ENCODE data around the gene MCM8.

MCM8 gene

DNA sequence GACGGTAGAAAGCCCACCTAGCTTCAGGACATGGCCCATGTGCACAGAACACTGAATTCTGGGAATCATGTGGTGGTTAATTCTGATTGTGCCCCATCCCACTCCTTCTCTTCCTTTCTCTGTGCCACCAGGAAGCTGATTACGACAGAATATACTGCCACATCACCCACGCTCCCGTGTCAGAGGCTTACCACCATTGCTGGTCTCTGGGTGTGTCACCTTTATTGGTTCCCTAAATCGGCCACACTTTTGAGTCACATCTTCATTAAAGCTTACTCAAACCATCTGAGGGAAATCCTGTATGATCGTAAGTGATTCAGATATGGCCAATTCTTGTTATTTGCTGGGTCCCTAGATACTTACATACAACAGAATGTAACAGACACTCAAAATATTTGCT, 3.2 kb upstream of the MCM8 start:
- peak in 2 of 5 experiments; percentile 19 to 51 for DNase-seq

DNA sequence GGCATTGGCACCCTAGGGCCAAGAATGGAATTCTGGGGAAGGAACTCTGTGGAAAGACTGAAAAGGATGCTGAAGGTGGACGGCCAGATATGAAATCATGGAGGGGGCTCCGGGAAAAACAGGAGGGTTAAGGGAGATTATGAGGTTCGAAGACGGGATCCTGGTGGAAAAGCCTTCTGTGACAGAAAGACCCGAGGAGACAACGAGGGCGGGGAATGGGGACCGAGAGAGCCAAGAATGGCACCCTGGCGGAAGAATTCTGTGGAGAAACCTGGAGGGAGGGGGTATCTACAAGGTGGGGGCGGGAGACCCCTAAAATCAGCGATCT, 545 bp upstream of the MCM8 start:
- no peak for DNase-seq

DNA sequence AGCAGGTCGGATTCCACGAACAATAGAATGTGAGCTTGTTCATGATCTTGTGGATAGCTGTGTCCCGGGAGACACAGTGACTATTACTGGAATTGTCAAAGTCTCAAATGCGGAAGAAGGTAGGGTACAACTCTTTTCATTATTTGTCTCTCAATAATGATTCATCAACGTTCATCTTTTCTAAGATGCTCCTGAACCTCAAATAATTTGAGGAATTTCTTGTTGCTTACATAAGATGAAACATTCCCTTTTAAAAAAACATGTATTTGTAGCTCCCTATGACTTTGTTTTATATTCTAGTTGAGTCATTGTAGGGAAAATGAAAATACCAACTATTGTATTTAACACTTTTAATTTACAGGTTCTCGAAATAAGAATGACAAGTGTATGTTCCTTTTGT, 17.0 kb downstream of the MCM8 start:
- no peak for DNase-seq

DNA sequence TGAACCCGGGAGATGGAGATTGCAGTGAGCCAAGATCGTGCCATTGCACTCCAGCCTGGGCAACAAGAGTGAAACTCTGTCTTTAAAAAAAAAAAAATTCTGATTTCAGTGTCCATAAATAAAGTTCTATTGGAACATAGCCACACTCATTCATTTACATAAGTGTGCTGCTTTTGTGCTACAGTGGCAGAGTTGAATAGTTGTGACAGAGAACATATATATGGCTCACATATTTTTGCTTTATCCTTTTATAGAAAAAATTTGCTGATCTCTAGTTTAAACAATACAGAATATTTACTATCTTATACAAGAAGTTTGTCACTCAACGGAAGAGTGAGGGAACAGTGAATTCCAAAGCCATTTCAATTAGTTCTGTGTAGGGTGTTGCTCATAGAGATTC, 18.0 kb downstream of the MCM8 start:
- no peak for DNase-seq

DNA sequence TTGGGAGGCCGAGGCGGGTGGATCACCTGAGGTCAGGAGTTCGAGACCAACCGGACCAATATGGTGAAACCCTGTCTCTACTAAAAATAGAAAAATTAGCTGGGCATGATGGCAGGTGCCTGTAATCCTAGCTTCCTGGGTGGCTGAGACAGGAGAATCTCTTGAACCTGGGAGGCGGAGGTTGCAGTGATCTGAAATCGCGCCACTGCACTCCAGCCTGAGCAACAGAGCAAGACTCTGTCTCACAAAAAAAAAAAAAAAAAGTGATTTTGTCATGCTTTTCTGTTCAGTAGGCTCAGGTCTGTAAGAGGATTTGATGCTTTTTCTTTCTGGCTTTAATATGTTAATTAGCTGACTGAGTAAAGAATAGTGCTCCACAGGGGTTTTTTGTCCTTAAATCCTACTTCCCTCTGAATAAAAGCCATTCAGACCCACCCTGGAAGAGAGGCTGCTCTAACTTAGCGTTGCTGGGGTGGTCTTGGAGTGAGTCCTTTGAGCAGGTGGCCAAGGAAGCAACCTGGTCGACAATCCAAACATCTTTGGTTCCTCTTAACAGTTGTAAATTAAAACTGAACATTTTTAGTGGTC, 19.0 kb downstream of the MCM8 start:
- no peak for DNase-seq

DNA sequence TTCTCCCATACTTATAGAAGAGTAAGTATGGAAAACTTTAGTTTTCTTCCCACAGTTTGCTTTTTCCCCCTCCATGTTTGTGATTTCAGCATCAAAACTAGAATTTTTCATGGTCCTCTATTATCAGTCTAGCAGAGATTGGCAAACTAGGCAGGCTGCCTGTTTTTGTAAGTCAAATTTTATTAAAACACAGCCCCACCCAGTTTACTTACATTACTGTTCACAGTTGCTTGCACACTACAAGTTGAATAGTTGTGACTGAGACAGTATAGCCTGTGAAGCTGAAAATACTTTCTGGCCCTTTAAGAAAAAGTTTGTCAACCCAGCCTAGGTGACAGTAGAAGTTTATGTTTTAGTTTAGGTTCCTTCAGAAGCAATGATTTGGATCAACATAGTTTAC, 19.5 kb downstream of the MCM8 start:
- no peak for DNase-seq

DNA sequence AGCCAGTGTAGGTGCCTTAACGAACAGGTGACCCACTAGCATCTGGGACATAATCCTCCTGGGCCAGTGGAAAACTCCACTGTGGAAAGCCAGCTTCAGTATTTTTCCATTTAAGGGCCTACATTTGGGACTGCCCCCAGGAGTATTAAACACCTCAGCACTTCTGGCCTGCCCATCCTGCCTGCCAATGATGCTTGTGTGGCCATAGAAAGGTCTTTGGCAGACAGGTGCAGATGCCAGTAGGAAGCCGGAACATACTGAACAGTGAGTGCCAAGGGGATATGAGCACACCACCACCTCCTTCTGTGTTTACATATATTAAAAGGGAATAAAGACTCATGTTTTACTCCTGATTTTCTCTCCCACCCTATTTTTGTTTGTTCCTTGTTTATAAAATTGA, 19.9 kb downstream of the MCM8 start:
- no peak for DNase-seq

DNA sequence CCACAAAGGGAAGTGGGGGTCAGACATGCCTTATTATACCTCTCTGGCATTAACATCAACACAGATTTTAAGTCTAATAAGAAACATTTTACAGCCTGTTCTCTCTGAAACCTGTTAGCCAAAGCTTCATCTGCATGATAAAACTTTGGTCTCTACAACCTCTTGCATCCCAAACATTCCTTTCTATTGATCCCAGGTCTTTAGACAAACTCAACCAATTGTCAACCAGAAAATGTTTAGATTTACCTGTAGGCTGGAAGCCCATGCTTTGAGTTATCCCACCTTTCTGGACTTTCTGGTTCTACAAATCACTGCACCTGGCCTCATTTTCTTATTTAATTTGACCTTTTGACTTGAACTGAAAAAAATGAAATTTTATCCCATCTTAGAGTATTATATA, 20.8 kb downstream of the MCM8 start:
- DNase-seq, result no peak

DNA sequence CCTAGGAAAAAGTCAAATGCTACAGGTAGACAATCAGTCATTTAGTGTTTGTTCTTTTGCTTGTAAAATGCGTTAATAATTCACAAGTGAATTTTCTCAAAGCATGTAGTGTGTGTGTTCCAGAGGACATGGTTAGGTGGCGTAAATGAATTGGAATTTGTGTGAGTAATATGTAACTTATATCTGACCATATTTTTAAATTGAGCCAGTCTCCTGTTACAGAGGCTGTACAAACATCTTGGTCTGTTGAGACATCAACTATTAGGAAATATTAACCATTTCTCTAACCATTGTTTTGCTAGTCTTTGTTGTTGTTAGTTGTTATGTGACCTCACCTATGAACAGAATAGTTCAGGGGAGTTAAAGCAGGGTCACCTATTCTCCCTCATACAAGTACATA, 22.7 kb downstream of the MCM8 start:
- DNase-seq, result no peak

DNA sequence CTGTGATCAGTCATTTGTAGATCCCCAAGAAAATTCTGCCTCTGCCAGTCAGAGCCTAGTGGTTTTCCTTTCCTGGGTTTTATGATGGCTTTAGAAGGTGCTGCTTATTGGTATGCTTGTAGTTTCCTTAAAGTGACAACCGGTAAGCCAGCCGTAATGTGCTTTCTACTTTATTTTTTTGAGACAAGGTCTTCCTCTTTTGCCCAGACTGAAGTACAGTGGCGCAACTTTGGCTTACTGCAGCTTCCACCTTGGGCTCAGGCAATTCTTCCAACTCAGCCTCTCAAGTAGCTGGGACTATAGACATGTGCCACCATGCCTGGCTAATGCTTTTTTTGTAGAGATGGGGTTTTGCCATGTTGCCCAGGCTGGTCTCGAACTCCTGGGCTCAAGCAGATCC, 23.5 kb downstream of the MCM8 start:
- no peak for DNase-seq

DNA sequence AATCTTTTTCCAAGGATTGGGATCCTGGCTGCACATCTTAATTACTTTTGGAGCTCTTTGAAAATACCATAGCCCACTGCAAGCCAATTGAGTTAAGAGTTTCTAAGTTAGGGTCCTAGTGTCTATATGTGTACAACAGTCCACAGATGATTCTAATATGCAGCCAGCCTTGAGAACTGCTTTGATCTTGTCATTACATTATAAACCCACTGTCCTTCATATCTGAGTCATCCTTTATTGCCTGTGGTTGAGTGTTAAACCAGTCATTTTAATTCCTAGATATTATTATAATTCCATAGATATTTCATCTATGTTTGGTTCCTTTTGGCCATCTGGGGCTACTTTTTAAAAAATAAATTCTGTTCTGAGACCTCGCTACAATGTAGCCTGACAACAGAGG, 24.1 kb downstream of the MCM8 start:
- no peak for DNase-seq

DNA sequence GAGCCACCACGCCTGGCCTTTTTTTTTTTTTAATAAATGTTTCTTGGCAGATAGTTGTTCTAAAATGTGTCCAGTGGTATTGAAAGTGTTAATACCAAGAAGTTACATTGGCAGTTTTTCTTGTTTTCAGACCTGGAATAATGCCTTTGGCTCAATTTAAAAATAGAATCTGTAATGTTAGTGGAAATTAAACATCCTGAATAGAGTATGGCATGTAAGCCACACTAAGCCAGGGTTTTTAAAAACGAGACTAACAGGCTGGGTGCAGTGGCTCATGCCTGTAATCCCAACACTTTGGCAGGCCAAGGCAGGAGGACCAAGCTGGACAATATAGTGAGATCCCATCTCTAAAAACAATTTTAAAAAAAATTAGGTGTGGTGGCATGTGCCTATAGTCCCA, 25.3 kb downstream of the MCM8 start:
- DNase-seq, result no peak

DNA sequence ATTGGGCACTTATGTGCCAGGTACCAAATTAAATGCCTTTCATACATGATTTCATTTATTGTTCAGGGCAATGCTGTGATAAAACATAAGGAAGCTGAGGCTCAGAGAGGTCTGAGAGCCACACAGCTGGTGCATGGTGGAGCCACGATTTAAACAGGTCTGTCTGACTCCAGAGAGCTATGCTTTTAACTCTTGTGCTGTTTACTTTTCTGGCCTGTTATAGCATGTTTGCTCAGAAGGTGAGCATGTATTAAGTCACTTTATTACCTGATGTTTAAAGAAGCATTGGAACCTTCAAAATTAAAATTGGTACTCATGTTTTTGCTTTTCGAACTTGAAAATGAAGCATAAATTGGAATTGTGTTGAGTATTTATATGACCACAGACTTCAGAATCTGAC, 26.8 kb downstream of the MCM8 start:
- no peak for DNase-seq

DNA sequence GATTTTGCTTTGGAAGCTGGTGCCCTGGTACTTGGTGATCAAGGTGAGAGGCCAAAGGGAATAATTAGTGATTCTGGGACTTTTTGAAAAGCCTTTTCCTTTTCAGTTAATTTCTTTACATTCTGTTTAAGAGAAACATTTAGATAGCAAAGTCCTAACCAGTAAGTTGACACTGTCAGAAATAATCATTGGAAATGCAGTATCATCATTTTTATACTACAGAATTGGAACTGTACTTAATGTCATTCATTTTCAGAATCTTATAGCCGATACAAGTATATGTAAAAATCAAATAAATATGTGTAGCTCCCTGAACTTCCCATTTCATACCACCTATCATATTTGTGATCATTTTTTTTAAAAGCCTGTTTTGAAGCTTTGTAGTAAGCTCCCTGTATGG, 27.5 kb downstream of the MCM8 start:
- no peak for DNase-seq

DNA sequence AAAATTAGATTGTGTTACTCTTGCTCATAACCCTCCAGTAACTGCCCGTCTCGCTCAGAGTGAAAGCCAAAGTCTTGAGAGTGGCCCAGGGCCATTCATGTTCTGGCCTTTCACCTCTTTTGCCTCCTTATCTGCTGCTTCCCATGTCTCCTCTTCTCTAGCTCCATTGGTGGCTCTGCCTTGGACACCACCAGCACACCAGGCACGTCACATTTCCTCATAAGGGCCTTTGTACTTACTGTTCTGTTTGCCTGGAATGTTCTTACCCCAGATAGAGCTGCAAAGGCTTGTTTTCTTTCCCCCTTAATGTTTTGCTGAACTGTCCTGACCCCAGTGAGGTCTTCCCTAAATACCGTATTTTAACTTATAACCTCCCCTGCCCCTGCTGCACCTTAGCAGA, 29.3 kb downstream of the MCM8 start:
- no peak for DNase-seq

DNA sequence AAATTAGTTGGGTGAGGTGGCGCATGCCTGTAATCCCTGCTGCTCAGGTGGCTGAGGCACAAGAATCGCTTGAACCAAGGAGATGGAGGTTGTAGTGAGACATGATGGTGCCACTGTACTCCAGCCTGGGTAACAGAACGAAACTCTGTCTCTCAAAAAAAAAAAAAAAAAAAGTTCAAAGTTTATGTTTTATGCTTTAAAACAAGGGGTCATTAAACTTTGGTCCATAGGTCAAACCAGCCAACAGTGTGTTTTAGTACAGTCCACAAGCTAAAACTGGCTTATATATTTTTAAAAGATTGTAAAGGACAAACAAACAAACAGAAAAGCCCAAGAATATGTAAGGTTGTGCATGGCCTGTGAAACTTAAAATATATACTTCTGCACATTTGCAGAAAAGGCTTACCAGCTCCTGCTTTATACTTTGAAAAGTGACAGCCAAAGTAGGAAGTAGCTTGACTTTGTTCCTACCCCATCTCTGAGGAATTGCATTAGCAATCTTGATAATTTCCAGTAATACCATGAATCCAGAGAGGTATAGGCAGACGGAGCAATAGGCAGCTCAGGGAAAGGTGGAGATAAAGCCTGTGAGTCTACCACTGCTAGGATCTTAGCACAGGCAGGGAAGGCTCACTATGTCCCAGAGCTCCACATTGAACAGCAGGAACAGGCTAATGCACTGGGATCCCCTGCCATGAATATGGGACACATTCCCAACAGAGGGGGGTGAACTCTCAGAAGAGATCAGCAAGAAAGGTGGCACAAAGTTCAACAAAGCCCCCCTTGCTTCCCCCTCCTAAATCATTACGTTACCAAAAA, 30.5 kb downstream of the MCM8 start:
- DNase-seq, result no peak

DNA sequence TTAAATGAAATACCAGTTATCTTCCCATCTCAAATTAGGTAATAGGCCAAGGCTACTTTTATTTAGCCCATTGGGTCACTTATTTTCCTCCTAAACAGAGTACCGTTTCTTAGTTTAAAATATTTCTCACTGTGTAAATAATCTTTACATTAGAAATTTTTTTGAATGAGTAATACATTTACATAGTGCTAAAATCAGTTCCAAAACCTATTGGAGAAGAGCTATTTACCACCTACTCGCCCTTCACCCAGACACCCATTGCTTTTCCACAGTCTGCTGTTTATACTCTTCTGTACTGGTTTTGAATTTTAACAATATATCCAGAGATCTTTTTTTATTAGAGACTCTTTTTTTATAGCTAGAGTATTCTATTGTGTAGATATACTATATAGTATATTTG, 36.9 kb downstream of the MCM8 start:
- DNase-seq, result no peak

DNA sequence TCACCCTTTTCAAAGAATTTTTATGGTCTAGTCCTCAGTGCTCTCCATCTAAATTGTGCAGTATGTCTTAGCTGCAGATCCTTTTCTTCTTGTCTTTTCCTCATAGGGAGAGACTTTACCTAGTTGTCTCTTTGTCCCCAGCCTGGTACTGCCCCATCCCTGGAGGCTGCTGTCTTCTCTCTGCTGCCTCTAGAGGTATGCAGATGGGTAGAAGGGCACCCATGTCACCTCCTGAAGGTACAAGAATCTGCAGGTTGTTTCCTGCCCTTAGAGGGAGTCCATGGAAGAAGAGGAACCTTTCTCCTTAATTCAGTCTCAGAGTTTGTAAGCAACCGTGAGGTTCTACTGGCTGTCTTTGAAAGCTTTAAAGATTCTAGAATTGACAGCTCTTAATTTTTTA, 39.1 kb downstream of the MCM8 start:
- DNase-seq, result no peak

DNA sequence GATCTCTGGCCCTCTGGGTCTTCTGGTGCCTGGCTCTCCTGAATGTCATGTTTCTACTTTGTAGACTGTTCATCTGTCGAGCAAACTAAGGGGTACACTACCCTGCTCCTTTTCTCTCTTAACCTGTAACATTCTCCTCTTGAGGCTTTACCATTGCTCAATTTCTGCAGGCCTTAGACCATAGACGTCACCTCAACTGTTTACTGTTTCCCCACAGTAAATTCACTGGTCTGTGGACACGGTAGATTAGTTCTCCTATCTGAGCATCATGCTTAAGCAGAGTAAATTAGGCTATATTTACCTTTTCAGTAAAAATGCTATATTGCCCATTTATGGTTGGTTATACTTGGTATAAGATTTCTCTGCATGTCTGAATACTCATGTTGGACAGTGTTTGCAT, 40.5 kb downstream of the MCM8 start:
- no peak for DNase-seq

DNA sequence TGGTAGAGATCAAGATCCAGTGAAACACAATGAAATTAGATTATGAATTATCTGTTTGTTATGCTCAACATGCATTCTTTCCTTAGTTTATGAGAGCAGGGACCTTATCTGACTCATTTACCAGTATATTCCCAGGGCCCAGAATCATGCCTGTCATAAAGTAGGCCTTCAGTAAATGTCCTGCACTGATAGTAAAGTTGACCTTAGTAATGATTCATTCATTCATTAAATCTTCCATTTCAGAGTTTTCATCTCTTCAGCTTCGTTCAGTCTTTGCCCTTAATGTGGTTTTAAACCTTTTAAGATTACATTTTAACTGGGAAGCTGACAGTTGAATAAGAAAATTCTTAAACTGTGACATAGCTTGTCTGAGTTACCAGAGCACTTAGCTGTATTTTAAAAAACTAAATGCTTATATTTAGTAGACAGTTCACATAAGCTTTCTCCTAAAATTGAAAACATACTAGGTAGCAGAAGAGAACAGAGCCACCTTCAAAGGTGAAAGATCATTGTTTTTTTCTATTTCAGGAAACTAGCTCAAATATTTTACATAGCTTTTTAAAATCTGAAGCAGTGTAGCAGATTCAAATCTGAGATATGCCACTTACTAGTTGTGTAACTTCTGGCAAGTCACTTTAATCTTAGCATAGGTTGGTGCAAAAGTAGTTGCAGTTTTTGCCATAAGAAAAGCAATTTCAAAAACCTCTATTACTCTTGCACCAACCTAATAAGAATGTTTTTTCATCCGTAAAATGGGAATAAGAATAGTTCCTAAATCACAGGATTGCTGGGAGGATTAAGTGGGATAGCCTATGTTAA, 41.4 kb downstream of the MCM8 start:
- DNase-seq, result no peak

DNA sequence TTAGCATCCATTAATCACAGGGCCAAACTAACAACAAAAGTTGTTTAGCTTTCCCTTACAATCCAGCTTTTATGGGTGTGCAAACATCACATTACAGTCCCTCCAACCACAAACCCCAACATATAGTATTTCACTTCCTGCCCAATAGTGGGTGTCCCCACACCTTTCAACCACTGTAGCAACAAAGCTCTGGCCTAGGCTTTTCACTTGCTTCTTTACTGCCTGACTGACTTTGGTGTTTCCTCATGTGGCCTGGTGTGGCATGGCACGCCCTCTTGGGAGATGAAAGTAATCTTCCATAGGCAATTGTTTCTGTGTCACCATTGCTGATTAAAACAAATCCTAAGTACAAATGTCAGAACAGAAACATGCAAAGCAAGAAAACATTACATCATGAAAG, 46.3 kb downstream of the MCM8 start:
- DNase-seq, result peak in 3 of 5 experiments; percentile 8 to 86 (median 80)

DNA sequence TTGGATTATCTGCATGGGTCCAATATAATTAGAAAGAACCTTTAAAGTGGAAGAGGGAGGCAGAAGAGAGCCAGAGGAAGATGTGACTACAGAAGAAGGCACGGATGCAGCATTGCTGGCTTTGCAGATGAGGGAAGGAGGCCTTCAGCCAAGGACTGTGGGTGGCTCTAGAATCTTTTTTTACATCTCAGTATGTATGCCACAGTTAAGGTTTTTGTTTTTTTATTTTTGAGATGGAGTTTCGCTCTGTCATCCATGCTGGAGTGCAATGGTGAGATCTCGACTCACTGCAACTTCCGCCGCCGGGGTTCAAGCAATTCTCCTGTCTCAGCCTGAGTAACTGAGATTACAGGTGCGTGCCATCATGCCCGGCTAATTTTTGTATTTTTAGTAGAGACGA, 49.3 kb downstream of the MCM8 start:
- no peak for DNase-seq

DNA sequence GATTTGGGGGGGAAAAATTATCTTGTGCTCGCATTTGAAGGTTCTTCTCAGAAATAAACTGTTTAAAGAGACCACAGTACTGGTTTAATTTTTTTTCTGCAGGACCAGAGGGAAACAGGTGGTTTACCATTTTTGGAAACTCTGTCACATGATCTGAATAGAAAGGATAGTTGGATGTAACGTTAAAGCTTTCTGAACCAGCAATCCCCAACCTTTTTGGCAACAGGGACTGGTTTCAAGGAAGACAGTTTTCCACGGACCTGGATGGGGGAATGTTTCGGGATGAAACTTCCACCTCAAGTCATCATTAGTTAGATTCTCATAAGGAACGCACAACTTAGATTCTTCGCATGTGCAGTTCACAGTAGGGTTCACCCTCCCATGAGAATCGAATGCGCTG, 50.4 kb downstream of the MCM8 start:
- DNase-seq, result no peak

DNA sequence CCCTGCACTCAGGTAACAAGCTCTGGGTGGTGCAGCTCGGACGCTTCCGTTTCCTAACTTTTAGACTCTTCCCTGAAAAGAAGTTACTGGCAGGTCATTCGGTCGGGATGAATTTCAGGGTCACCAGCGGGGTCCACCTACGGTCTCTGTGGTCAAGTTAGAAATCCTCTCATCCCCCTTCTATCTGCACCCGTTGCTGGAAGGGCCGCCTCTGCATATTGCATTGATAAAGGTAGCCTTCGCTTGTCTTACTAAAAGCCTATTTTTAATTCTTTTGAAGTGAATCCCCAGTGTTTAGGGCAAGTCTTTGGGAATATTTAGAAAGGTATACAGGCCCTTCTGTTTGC, 56.1 kb downstream of the MCM8 start:
- DNase-seq, result no peak
